Measurements from ENCODE around the gene NEFH. TPM values are rescaled to one million over a fixed set of nuclear protein-coding genes. Genes with fewer than 3 reads are reported as not detected.

NEFH gene
- total RNA-seq, 1 donor from 2014 or later: 0.32 TPM

- intact Hi-C loops (cut with DNase I): no loop called here
- peaks cover 87 to 89% of the 10 kb centered on the region in 2 donors for H3K36me3 ChIP-seq
- DNase-seq (ENCODE audit: low spot score in 2 of 2): no peak
Observed at GRCh38 chr22:29518427-29518826, 38.4 kb downstream of the NEFH start.

GRCh38 chr22:29519996-29520395 is 40.0 kb downstream of the NEFH start:
- Histone ChIP-seq H3K4me1 (no peaks in the 10 kb centered on the region), H3K36me3 (peaks cover 84 to 92% of the 10 kb centered on the region in 2 donors), H3K4me3 (no peak overlapping the region), H3K27ac (no peak overlapping the region), H3K27me3 (no peaks in the 10 kb centered on the region), H3K9me3 (no peaks in the 10 kb centered on the region)
- intact Hi-C loops (cut with DNase I): no loop called here
- no peak for DNase-seq (ENCODE audit: low spot score in 2 of 2)
- no peak for TF ChIP-seq CTCF (IDR thresholded peaks at IDR 0.05)

More at GRCh38 chr22:29518427-29518826, 38.4 kb downstream of the NEFH start:
- TF ChIP-seq CTCF (IDR thresholded peaks at IDR 0.05): no peak
- H3K4me3 ChIP-seq: no peak overlapping the region
- H3K4me1 ChIP-seq: no peaks in the 10 kb centered on the region
- no peak overlapping the region for H3K27ac ChIP-seq
- no peaks in the 10 kb centered on the region for H3K27me3 ChIP-seq
- no peaks in the 10 kb centered on the region for H3K9me3 ChIP-seq

GRCh38 chr22:29520851-29521250 is 40.8 kb downstream of the NEFH start:
- DNase-seq (ENCODE audit: low spot score in 2 of 2): no peak
- H3K4me3 ChIP-seq: no peak overlapping the region
- H3K9me3 ChIP-seq: no peaks in the 10 kb centered on the region
- H3K27ac ChIP-seq: no peak overlapping the region
- H3K4me1 ChIP-seq: no peaks in the 10 kb centered on the region
- no peak for TF ChIP-seq CTCF (IDR thresholded peaks at IDR 0.05)
- H3K36me3 ChIP-seq: peaks cover 84 to 92% of the 10 kb centered on the region in 2 donors
- no peaks in the 10 kb centered on the region for H3K27me3 ChIP-seq
- intact Hi-C loops (cut with DNase I): no loop called here

- Histone ChIP-seq H3K4me3 (no peak overlapping the region), H3K4me1 (no peaks in the 10 kb centered on the region), H3K9me3 (no peaks in the 10 kb centered on the region), H3K27me3 (no peaks in the 10 kb centered on the region), H3K36me3 (peaks cover 78 to 94% of the 10 kb centered on the region in 2 donors), H3K27ac (no peak overlapping the region)
- DNase-seq (ENCODE audit: low spot score in 2 of 2): no peak
- no peak for TF ChIP-seq CTCF (IDR thresholded peaks at IDR 0.05)
- intact Hi-C loops (cut with DNase I): no loop called here
Observed at GRCh38 chr22:29521526-29521925, 41.5 kb downstream of the NEFH start.

GRCh38 chr22:29523761-29524160 is 43.7 kb downstream of the NEFH start:
- H3K27ac ChIP-seq: no peak overlapping the region
- TF ChIP-seq CTCF (IDR thresholded peaks at IDR 0.05): no peak
- H3K4me3 ChIP-seq: no peak overlapping the region
- H3K36me3 ChIP-seq: peaks cover 73 to 94% of the 10 kb centered on the region in 2 donors
- H3K9me3 ChIP-seq: no peaks in the 10 kb centered on the region
- no peak for DNase-seq (ENCODE audit: low spot score in 2 of 2)
- no peaks in the 10 kb centered on the region for H3K27me3 ChIP-seq
- intact Hi-C loops (cut with DNase I): no loop called here
- H3K4me1 ChIP-seq: no peaks in the 10 kb centered on the region

Data from ascending aorta (tissue), 2 donors.